DND-41 (cell line): Measurements from ENCODE around the gene IER3.

Experiments
- ATAC-seq: fragments of 200-7000 bp; cut with Tn5 transposase; 3 replicates; pipeline ENCODE4 v1.9.1; 2021; ENCODE audit warnings: low read depth; ENCODE audit not compliant: insufficient read depth
- DNase-seq: peaks from one replicate; pipeline ENCODE4 v3.0.0-alpha.2; 2020
- H2AFZ ChIP-seq: 2 replicates; pipeline ENCODE4 v1.6.0; 2012; ENCODE audit warnings: low read depth, low read length
- H3K27ac ChIP-seq: 2 replicates; pipeline ENCODE4 v1.5.1; 2012; ENCODE audit warnings: low read length, inconsistent platforms
- H3K27me3 ChIP-seq: fragments of 200-600 bp; sonication (generic); 2 replicates; pipeline ENCODE4 v1.6.0; 2012; ENCODE audit warnings: low read length, mild to moderate bottlenecking, inconsistent platforms; ENCODE audit not compliant: insufficient read depth, poor library complexity
- H3K36me3 ChIP-seq: 2 replicates; pipeline ENCODE4 v1.5.1; 2012; ENCODE audit warnings: low read length, inconsistent platforms; ENCODE audit not compliant: insufficient read depth
- H3K4me1 ChIP-seq: 2 replicates; pipeline ENCODE4 v1.5.1; 2012; ENCODE audit warnings: mild to moderate bottlenecking, low read length; ENCODE audit not compliant: insufficient read depth
- H3K4me2 ChIP-seq: 2 replicates; pipeline ENCODE4 v1.6.0; 2012; ENCODE audit warnings: mild to moderate bottlenecking, moderate library complexity, low read length, inconsistent platforms; ENCODE audit not compliant: insufficient read depth
- H3K4me3 ChIP-seq, 2 experiments: fragments of 200-600 bp in 1 of 2; shearing (Covaris generic) in 1 of 2; 2 replicates each; pipeline ENCODE4 v1.5.1; 2012 to 2016; ENCODE audit warnings: inconsistent platforms in 2 of 2, low read length in 2 of 2, mild to moderate bottlenecking in 2 of 2, low read depth in 1 of 2, moderate library complexity in 1 of 2
- H3K79me2 ChIP-seq: 2 replicates; pipeline ENCODE4 v1.6.0; 2012; ENCODE audit warnings: low read length, inconsistent platforms; ENCODE audit not compliant: insufficient read depth
- H3K9ac ChIP-seq: 2 replicates; pipeline ENCODE4 v1.6.0; 2012; ENCODE audit warnings: low read depth, mild to moderate bottlenecking, inconsistent platforms, low read length, moderate library complexity
- H3K9me3 ChIP-seq: 2 replicates; pipeline ENCODE4 v1.5.1; 2012; ENCODE audit warnings: low read length, moderate library complexity, mild to moderate bottlenecking, inconsistent platforms; ENCODE audit not compliant: insufficient read depth, severe bottlenecking
- H4K20me1 ChIP-seq: 2 replicates; pipeline ENCODE4 v1.6.0; 2012; ENCODE audit warnings: low read length; ENCODE audit not compliant: insufficient read depth
- CTCF ChIP-seq: IDR thresholded peaks from 2 replicates; pipeline ENCODE4 v1.5.1; 2012; ENCODE audit warnings: borderline replicate concordance, low read length, moderate library complexity, mild to moderate bottlenecking; ENCODE audit not compliant: poor library complexity, severe bottlenecking; ENCODE audit errors: extremely low read depth
- EZH2 ChIP-seq: IDR thresholded peaks from 3 replicates; pipeline ENCODE4 v1.6.1; 2012; ENCODE audit warnings: borderline replicate concordance, low read depth, mild to moderate bottlenecking, moderate library complexity, low read length, inconsistent platforms; ENCODE audit not compliant: severe bottlenecking

Gene IER3

GRCh38 chr6:30727920-30728553 lies 16.3 kb downstream of the IER3 start:
- peaks cover 78% of the 10 kb centered on the region for H3K36me3 ChIP-seq
- H3K9me3 ChIP-seq, result no peaks in the 10 kb centered on the region
- H3K4me1 ChIP-seq, result peaks cover 20% of the 10 kb centered on the region
- H3K27me3 ChIP-seq, result no peaks in the 10 kb centered on the region
- ATAC-seq (0 out of 3 replicates have a peak, but pooled peaks have one; percentile 4), DNase-seq (peak; percentile 21)
- peaks cover 44% of the 10 kb centered on the region for H4K20me1 ChIP-seq
- H3K4me2 ChIP-seq, result no peak overlapping the region
- TF ChIP-seq CTCF, result no peak
- TF ChIP-seq EZH2, result no peak
- H3K79me2 ChIP-seq, result peaks cover 39% of the 10 kb centered on the region
- no peak overlapping the region for H3K9ac ChIP-seq
- H3K4me3 ChIP-seq, result no peak overlapping the region
- no peak overlapping the region for H3K27ac ChIP-seq
- no peak overlapping the region for H2AFZ ChIP-seq

DNA sequence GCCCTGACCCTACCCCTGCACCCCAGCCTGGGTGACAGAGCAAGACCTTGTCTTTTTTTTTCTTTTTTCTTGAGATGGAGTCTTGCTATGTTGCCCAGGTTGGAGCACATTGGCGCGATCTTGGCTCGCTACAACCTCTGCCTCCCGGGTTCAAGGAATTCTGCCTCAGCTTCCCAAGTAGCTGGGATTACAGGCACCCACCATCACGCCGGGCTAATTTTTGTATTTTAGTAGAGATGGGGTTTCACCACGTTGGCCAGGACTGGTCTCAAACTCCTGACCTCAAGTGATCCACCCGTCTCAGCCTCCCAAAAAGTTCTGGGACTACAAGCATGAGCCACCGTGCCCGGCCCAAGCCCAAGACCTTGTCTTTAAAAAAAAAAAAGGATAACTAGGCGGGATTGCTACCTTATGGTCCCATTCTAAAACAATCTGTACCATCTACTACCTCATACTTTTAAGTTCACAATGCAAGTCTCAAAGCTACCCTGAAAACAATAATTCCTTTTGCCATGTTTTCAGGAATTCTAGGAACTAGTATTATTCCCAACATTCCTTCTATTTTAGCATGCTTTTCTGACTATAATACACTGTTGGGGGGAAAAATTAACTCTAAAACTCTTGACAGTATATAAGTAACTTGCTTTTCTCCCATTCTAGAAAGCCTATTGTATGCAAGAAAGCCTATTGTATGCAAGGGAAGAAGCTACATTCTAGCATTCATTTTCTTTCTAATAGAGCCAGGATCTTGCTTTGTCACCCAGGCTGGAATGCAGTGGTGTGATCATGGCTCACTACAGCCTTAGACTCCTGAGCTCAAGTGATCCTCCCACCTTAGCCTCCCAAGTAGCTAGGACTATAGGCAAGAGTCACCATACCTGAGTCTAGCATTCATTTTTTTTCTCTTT lies 17.6 kb downstream of the IER3 start:
- Histone ChIP-seq H3K36me3 (peaks cover 80% of the 10 kb centered on the region), H3K4me2 (no peak overlapping the region), H3K27ac (no peak overlapping the region), H3K79me2 (peaks cover 50% of the 10 kb centered on the region), H4K20me1 (peaks cover 57% of the 10 kb centered on the region), H3K4me3 (no peak overlapping the region), H2AFZ (no peak overlapping the region), H3K27me3 (no peaks in the 10 kb centered on the region), H3K4me1 (peaks cover 33% of the 10 kb centered on the region), H3K9ac (no peak overlapping the region), H3K9me3 (no peaks in the 10 kb centered on the region)
- no peak for DNase-seq
- TF ChIP-seq CTCF, result no peak
- no peak for TF ChIP-seq EZH2
- 0 out of 3 replicates have a peak, but pooled peaks have one; percentile 1 for ATAC-seq

DNA sequence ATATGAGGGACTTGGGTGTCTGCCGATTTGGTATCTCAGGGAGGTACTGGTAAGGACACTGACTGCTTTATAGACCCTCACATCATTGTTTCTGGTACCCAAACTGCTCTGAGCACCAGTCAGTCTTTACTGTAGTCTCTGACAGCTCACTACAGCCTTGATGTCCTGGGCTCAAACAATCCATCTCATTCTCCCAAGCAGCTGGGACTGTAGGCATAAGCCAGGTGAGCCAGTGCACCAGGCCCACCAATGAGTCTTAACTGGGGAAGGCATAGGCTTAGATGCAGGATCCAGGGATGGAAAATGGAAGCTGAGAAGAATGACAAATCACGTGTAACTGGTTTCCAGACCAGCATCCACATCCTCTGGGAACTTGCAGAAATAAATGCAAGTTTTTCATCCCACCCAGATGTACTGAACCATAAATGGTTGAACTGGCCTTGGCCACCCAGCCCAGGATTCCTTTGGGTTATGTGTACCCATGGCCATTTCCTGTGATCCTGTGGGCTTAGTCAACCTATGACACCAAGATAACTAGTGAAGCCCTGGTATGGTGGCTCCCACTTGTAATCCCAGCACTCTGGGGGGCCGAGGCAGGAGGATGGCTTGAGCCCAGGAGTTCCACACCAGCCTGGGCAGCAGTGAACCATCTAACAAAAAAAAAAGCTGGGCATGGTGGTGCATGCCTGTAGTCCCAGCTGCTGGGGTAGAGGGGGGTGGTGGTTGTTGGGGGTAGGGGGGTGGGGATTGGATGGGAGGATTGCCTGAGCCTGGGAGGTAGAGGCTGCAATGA lies 18.4 kb downstream of the IER3 start:
- peaks cover 33% of the 10 kb centered on the region for H3K4me1 ChIP-seq
- peaks cover 53% of the 10 kb centered on the region for H3K79me2 ChIP-seq
- TF ChIP-seq CTCF (no peak), EZH2 (no peak)
- peak overlapping the region; percentile 48; the same call in 1 of the 2 replicates for H3K27ac ChIP-seq
- H3K4me3 ChIP-seq, result no peak overlapping the region
- H3K4me2 ChIP-seq, result peak overlapping the region; percentile 18; the same call in 1 of the 2 replicates
- H4K20me1 ChIP-seq, result peaks cover 61% of the 10 kb centered on the region
- H3K9me3 ChIP-seq, result no peaks in the 10 kb centered on the region
- no peak overlapping the region for H3K9ac ChIP-seq
- peaks cover 80% of the 10 kb centered on the region for H3K36me3 ChIP-seq
- peak; percentile 31 for ATAC-seq
- H2AFZ ChIP-seq, result no peak overlapping the region
- no peaks in the 10 kb centered on the region for H3K27me3 ChIP-seq
- peak; percentile 60 for DNase-seq
